Common myeloid progenitor, CD34-positive (primary cell): ENCODE data around the gene TAPBP.

ENCODE experiments used
- CTCF ChIA-PET: fragments of 350-600 bp; sonication (Branson Sonifier 250); formaldehyde crosslinking; loops from one replicate; lab custom pipeline; 2021; ENCODE audit warnings: antibody characterized with exemption; lab: Charles Lee
- POLR2A ChIA-PET: fragments of 350-600 bp; sonication (Branson Sonifier 250); formaldehyde crosslinking; loops from one replicate; lab custom pipeline; 2021; ENCODE audit warnings: antibody characterized with exemption; lab: Charles Lee
- DNase-seq, 3 donors: peaks; one replicate each; pipeline versions ENCODE4 v3.0.0 to v3.0.0-alpha.2; 2013
- H3K27ac ChIP-seq, 2 experiments: 1 replicate in 1 of 2; 2 replicates in 1 of 2; pipeline ENCODE4 v1.7.0; 2013; ENCODE audit warnings: inconsistent platforms in 2 of 2, low read length in 2 of 2, mild to moderate bottlenecking in 2 of 2, low read depth in 1 of 2, moderate library complexity in 1 of 2; ENCODE audit not compliant: severe bottlenecking in 2 of 2, insufficient read depth in 1 of 2, poor library complexity in 1 of 2
- H3K27me3 ChIP-seq, 5 experiments: replicated peaks in 2 of 5; 1 replicate in 3 of 5; 2 replicates in 2 of 5; pipeline versions ENCODE4 v1.6.1 to v1.7.0; 2013; ENCODE audit warnings: low read length in 4 of 5, mild to moderate bottlenecking in 2 of 5, moderate library complexity in 2 of 5, inconsistent platforms in 1 of 5; ENCODE audit not compliant: insufficient read depth in 5 of 5, control insufficient read depth in 4 of 5
- H3K36me3 ChIP-seq, 4 experiments: 1 replicate in 2 of 4; 2 replicates in 2 of 4; pipeline versions ENCODE4 v1.6.1 to v1.7.0; 2013; ENCODE audit warnings: low read length in 3 of 4, control low read depth in 1 of 4, mild to moderate bottlenecking in 1 of 4; ENCODE audit not compliant: control insufficient read depth in 4 of 4, insufficient read depth in 4 of 4
- H3K4me1 ChIP-seq, 4 experiments: 1 replicate in 3 of 4; 2 replicates in 1 of 4; pipeline versions ENCODE4 v1.6.1 to v1.7.1; 2013; ENCODE audit warnings: low read length in 3 of 4, mild to moderate bottlenecking in 3 of 4, control low read depth in 1 of 4, inconsistent platforms in 1 of 4, moderate library complexity in 1 of 4; ENCODE audit not compliant: control insufficient read depth in 4 of 4, insufficient read depth in 4 of 4; ENCODE audit errors: control extremely low read depth in 1 of 4
- H3K4me3 ChIP-seq, 7 experiments: 1 replicate in 4 of 7; 2 replicates in 3 of 7; pipeline versions ENCODE4 v1.5.1 to v1.7.0; 2013; ENCODE audit warnings: mild to moderate bottlenecking in 7 of 7, low read length in 6 of 7, moderate library complexity in 6 of 7, inconsistent platforms in 2 of 7, low read depth in 2 of 7, control low read depth in 1 of 7; ENCODE audit not compliant: insufficient read depth in 4 of 7, control insufficient read depth in 1 of 7; ENCODE audit errors: extremely low read depth in 1 of 7
- H3K9me3 ChIP-seq, 5 experiments: 1 replicate in 4 of 5; 2 replicates in 1 of 5; pipeline versions ENCODE4 v1.6.1 to v1.7.1; 2013; ENCODE audit warnings: low read length in 4 of 5, mild to moderate bottlenecking in 2 of 5, inconsistent platforms in 1 of 5, low read depth in 1 of 5, moderate library complexity in 1 of 5; ENCODE audit not compliant: control insufficient read depth in 4 of 5, insufficient read depth in 2 of 5; ENCODE audit errors: control extremely low read depth in 1 of 5
- WGBS: methylation state at CpG from one replicate; pipeline ENCODE4 v1.1.5; 2013; ENCODE audit not compliant: insufficient coverage; 5-methylcytosine and 5-hydroxymethylcytosine counted together

The TAPBP gene

DNA sequence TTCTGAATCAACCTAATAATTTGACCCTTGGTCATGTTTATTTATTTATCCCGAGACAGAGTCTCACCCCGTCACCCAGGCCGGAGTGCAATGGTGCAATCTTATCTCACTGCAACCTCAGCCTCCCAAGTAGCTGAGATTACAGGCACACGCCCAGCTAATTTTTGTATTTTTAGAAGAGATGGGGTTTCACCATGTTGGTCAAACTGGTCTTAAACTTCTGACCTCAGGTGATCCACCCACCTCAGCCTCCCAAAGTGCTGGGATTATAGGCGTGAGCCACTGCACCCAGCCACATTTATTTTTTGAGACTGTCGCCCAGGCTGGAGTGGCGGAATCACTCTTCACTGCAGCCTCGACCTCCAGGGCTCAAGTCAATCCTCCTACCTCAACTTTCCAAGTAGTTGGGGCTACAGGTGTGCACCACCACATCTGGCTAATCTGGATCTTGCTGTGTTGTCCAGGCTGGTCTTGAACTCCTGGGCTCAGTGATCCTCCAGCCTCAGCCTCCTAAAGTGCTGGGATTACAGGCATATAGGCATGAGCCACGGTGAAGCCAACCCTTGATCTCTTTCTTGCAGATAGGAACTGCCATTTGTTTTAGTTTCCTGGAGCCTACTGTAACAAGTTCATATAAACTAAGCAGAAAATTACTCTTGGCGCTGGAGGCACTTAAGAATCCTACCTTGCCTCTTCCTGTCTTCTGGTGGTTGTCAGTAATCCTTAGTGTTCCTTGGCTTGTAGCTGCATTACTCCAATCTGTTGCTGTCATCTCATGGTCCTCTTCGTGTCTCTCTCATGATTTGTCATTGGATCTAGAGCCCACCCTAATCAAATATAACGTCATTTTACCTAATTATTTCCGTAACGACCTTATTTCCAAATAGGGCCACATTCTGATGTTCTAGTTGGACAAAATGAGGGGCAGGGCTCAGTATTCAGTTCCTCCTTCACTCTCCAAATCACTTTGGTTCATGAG lies 39.7 kb downstream of the TAPBP start:
- Histone ChIP-seq H3K36me3 (peaks cover 3 to 66% (median 33%) of the 10 kb centered on the region in 4 experiments), H3K27ac (peak overlapping the region; percentile 21 to 99), H3K9me3 (no peaks in the 10 kb centered on the region), H3K4me3 (peak overlapping the region in 3 of 7 experiments; percentile 18 to 83 (median 76)), H3K4me1 (peaks cover 7 to 69% (median 61%) of the 10 kb centered on the region in 4 experiments), H3K27me3 (no peaks in the 10 kb centered on the region)
- ChIA-PET CTCF (interaction anchor here (6.2 kb wide), 1 partner anchor 15 kb away, joined by 53 read pairs; the partner anchor contains the start of genes PFDN6 and WDR46), POLR2A (no interaction called here)
- DNase-seq = no peak
- WGBS = 94% methylated on average over 10 of the region's 14 CpGs

DNA sequence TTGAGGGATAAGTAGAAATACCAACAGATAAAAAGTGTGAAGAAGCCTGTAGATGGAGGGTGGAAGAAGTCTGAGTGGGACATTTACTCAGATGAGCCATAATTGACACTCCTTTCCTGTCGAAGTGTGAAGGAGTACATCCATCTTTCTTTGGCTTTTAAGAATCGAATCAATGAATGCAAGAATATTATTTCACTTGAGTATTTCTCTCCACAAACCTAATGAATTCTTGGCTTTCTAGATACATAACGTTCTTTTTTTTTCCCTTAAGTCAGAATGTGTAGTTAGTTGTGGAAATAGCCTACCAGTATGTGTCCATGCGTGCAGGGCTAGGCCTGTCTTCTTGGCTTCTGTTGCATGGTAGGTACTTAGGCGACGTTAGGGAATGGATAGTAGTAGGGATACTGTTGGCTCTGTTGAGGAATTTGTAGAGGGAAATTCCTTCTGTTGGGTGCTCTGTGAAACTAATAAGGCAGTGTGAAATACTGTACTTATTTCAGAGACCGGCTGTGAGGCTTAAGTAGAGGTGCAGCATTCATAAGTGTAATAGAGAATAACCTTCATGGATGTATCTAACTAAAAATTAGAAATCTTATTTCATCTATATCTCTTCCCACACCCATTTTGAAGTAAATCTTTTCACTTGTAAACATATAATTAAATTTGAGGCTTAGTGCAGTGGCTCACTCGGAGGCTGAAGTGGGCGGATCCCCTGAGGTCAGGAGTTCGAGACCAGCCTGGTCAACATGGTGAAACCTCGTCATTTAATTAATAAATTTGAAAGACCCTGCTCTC lies 40.6 kb downstream of the TAPBP start:
- POLR2A ChIA-PET = no interaction called here
- H3K9me3 ChIP-seq = no peaks in the 10 kb centered on the region
- H3K27ac ChIP-seq = peak overlapping the region; percentile 96 to 99
- H3K27me3 ChIP-seq = no peaks in the 10 kb centered on the region
- DNase-seq = no peak
- 82% methylated on average over 4 of the region's 11 CpGs for WGBS
- CTCF ChIA-PET = no interaction called here
- peak overlapping the region in 6 of 7 experiments; percentile 76 to 95 (median 88) for H3K4me3 ChIP-seq
- H3K4me1 ChIP-seq = peaks cover 7 to 67% (median 61%) of the 10 kb centered on the region in 4 experiments
- peaks cover 4 to 66% (median 34%) of the 10 kb centered on the region in 4 experiments for H3K36me3 ChIP-seq

DNA sequence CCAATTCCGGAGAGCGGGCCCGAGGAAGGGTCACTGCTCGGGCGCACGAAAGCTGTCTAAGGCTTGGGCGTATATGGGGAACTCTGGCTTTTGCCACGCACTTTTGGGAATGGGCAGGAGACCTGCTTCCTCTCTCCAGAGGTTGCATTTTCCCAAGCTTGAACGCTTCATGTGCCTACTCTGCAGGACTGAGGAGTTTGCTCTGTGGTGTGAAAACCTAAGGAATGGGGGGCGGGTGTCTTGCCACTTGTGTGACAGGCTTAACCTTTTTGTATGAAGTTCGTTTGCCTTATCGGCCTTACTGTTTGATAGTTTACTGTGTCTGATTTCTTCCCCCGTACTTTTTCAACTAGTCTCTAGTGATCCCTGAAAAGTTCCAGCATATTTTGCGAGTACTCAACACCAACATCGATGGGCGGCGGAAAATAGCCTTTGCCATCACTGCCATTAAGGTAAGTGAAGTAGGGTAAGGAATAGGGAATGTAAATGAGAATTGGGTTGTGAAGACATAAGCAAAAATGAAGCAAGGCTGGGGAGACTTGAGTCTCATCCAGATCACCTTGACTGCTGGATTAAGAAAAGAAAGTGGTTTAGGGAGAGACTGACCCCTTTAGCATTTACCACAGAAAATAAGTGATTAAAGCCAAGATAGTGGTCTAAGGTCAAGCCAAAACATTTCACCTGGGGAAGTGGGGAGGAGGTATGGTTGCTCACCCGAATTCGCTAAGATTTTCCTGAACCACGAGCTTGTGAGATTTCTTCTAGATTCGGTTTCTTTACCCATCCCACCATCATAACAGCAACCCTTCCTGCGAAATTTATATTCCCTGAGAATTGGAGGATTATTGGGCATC lies 41.4 kb downstream of the TAPBP start:
- WGBS = 7% methylated on average over 16 of the region's 22 CpGs
- Histone ChIP-seq H3K9me3 (no peaks in the 10 kb centered on the region), H3K4me1 (peaks cover 7 to 59% (median 53%) of the 10 kb centered on the region in 4 experiments), H3K36me3 (peaks cover 5 to 69% (median 41%) of the 10 kb centered on the region in 4 experiments), H3K4me3 (peak overlapping the region; percentile 72 to 95 (median 83)), H3K27ac (peak overlapping the region; percentile 96 to 99), H3K27me3 (no peaks in the 10 kb centered on the region)
- DNase-seq = no peak
- ChIA-PET CTCF (interaction anchor here (1.1 to 1.9 kb wide), 7 partner anchors 12 to 46 kb away, joined by 3 to 9 read pairs (median 5); partner anchors contain the start of genes PFDN6, RGL2, WDR46 and ZBTB22), POLR2A (interaction anchor here (0.7 to 2.8 kb wide), 10 partner anchors 17 to 300 kb away, joined by 3 to 10 read pairs (median 5); partner anchors contain the start of genes PFDN6, RGL2, WDR46 and ZBTB22)

DNA sequence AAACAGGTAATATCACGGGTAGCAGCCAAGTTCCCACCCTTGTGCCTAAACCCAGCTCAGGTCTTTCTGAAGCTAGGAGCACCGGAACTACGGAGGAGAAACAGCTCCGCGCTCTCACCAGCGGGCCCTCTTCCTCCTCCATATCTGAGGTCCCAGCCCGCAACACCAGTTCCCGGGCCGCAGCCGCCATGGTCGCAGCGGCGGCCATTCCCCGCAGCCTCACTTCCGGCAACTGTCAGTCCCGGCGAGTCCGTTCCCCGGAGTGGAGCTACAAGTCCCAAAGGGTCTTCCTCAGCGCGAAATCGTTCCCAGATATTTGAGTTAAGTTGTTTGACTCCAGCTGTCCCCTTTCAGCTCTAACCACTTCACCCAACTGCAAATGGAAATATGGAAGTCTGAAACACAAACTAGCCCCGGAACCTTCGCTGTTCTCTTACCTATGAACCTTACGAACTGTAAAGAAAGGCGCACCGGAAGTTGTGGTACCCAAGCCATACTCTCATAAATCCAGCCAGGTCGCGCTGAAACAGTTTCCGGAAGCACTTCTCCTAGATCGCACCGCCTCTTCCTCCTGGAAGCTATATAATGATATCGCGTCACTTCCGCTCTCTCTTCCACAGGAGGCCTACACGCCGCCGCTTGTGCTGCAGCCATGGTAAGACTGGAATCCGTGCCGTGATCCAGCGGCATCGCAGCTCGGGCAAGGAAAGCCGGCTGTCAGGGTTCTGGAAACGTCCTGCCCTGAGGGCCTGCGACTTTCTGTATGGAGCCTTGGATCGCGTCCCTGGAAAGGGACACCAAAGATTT lies 42.2 kb downstream of the TAPBP start, which contains the start of the genes RPS18 and VPS52:
Gene RPS18 (plus strand): TSS at position 608 of the 807 bp plus-strand sequence. CDS start 45 bp downstream, at position 653.
Gene VPS52 (minus strand): TSS at position 409 of the 807 bp plus-strand sequence. CDS start 201 bp downstream, at position 208.
- H3K4me1 ChIP-seq = peaks cover 7 to 56% (median 45%) of the 10 kb centered on the region in 4 experiments
- H3K4me3 ChIP-seq = peak within 1 kb of the TSS; percentile 72 to 95 (median 83)
- H3K27me3 ChIP-seq = no peaks in the 10 kb centered on the region
- no peaks in the 10 kb centered on the region for H3K9me3 ChIP-seq
- ChIA-PET CTCF (interaction anchor here (0.6 to 1.9 kb wide), 14 partner anchors 11 to 318 kb away, joined by 3 to 9 read pairs (median 4); partner anchors contain the start of genes PFDN6, RGL2, WDR46 and ZBTB22), POLR2A (interaction anchor here (0.6 to 2.8 kb wide), 16 partner anchors 8 to 300 kb away, joined by 3 to 10 read pairs (median 4); partner anchors contain the start of genes HLA-DPA1, PFDN6, RGL2 and WDR46)
- WGBS = 0% methylated on average over 45 of the region's 48 CpGs
- H3K27ac ChIP-seq = peak within 1 kb of the TSS; percentile 96 to 99
- DNase-seq = peak; percentile 100
- H3K36me3 ChIP-seq = peaks cover 7 to 75% (median 49%) of the 10 kb centered on the region in 4 experiments

DNA sequence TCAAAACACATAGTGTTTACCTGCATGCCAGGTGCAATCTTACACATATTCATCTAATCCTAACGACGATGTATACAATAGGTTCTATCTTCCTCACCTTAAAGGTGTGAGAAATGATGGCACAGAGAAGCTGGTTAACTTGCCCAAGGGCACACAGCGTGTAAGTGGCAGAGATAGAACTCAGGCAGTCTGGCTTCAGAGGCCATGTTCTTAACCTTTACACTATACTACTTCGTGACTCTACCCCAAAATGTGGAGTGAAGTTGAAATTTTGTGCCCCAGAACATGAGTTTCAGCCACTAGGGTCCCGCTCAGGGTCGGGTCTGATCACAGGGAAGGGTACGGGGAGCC lies 42.8 kb downstream of the TAPBP start:
- H3K4me3 ChIP-seq = peak overlapping the region; percentile 72 to 95 (median 83)
- no peaks in the 10 kb centered on the region for H3K27me3 ChIP-seq
- peaks cover 7 to 75% (median 53%) of the 10 kb centered on the region in 4 experiments for H3K36me3 ChIP-seq
- CTCF ChIA-PET = interaction anchor here (0.6 to 1.9 kb wide), 12 partner anchors 11 to 317 kb away, joined by 3 to 9 read pairs (median 4); partner anchors contain the start of genes RGL2, WDR46 and ZBTB22
- POLR2A ChIA-PET = interaction anchor here (0.6 to 2.8 kb wide), 11 partner anchors 8 to 299 kb away, joined by 3 to 10 read pairs (median 6); partner anchors contain the start of genes HLA-DPA1, PFDN6, RGL2 and WDR46
- no peaks in the 10 kb centered on the region for H3K9me3 ChIP-seq
- peaks cover 6 to 50% (median 40%) of the 10 kb centered on the region in 4 experiments for H3K4me1 ChIP-seq
- peak in 1 of 3 donors; percentile 87 for DNase-seq
- H3K27ac ChIP-seq = peak overlapping the region; percentile 96 to 99
- WGBS = 0% methylated on average over 2 of the region's 7 CpGs
